Neural cell (in vitro differentiated cells): Measurements from ENCODE around the gene PFKP.

Source experiments
- CTCF ChIP-seq: fragments of 450-650 bp; IDR thresholded peaks from 2 replicates; pipeline ENCODE4 v1.5.1; 2014; ENCODE audit warnings: antibody characterized with exemption, mild to moderate bottlenecking, moderate library complexity; ENCODE audit not compliant: poor library complexity, severe bottlenecking
- EP300 ChIP-seq: fragments of 450-650 bp; conservative IDR thresholded peaks from 2 replicates; pipeline ENCODE4 v1.6.1; 2014; ENCODE audit warnings: antibody characterized with exemption, mild to moderate bottlenecking, moderate library complexity; ENCODE audit not compliant: poor library complexity, severe bottlenecking

GRCh38 chr10:3139216-3139910 lies 72.0 kb downstream of the PFKP start:
- TF ChIP-seq EP300, result no peak
- TF ChIP-seq CTCF, result no peak
